ENCODE data around the gene CELF2.

CELF2 gene

GRCh38 chr10:11382187-11382586 is 364.5 kb downstream of the CELF2 start:
- TF ChIP-seq CTCF (IDR thresholded peaks at IDR 0.05; ENCODE audit: low read depth, low read length) = no peak
- Histone ChIP-seq H3K9me3 (no peaks in the 10 kb centered on the region), H3K36me3 (no peaks in the 10 kb centered on the region), H3K27me3 (no peaks in the 10 kb centered on the region), H3K4me1 (no peaks in the 10 kb centered on the region), H3K4me3 (ENCODE audit: low read depth, low read length) (no peak overlapping the region)
- DNase-seq = no peak

- Histone ChIP-seq H3K9me3 (no peaks in the 10 kb centered on the region), H3K4me1 (no peaks in the 10 kb centered on the region), H3K27me3 (no peaks in the 10 kb centered on the region), H3K4me3 (ENCODE audit: low read depth, low read length) (no peak overlapping the region), H3K36me3 (no peaks in the 10 kb centered on the region)
- TF ChIP-seq CTCF (IDR thresholded peaks at IDR 0.05; ENCODE audit: low read depth, low read length) = no peak
- no peak for DNase-seq
Measured at GRCh38 chr10:11386044-11386443, 368.4 kb downstream of the CELF2 start.

All from BE2C (cell line).